ENCODE measurements around the gene PRKACA. TPM values are rescaled to one million over a fixed set of nuclear protein-coding genes. Genes with fewer than 3 reads are reported as not detected.

The PRKACA gene
- total RNA-seq: 10 to 100 TPM; 66.3 to 84.5 TPM

DNA sequence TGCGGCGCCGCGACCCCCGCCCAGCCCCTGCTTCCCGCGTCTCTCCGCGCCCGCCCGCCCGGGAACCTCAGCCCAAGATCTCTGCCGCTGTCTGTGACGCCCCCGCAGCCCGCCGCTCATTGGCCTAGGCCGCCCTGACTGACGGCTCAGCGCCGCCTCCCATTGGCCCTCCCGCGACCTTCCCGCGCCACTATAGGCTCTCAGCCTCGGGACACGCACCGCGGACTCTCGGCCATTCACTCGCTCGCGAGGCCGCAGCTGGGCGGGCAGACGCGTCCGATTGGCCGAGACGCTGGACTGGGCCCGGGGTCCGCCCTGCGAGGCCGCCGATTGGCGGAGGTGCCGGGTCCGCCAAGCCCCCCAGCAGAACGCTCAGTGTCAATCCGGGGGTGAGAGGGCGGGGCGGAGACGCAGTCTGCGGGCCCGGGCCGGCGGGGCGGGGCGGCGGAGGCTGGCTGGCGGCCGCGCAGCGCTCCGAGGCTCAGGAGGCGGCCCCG is at the start of gene PRKACA:
Gene PRKACA, minus strand, starts transcription at position 95 of the 497 bp plus-strand sequence. CDS start 215 bp downstream, outside the sequence.
- peak; percentile 98 to 100 for DNase-seq (ENCODE audit: low spot score in 2 of 2)
- Mint-ChIP-seq H3K27ac (peak within 1 kb of the TSS; percentile 85 to 97), H3K9me3 (no peaks in the 10 kb centered on the region), H3K36me3 (peaks cover 0 to 5% of the 10 kb centered on the region in 2 donors)
- ATAC-seq: peak; percentile 93 to 94

DNA sequence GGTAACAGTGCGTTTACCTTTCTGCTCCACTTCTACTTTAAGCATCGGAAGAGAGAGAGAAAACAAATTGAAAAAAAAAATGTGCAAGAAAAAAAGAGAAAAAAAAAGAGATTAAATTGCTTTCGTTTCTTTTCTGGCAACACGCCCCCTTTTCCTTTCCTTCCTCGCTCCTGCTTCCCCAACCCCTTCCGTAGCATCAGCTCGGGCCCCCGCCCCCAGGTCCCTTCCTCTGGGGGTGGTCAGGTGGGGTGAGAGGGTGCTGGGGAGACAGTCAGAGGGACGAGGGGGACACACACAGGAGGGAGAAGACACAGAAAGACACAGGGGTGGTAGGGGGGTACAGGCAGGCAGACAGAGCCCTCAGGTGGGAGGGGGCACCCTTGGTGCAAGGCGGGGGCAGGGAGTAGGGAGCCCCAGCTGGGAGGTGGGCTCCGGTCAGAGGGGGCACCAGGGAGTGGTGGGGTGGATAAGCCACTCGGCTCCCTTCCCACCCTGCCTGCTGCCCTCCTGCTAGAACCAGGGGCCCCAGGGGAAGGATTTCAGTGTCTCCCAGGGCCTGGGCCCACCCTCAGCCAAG is 49.5 kb upstream of the PRKACA start:
- peak; percentile 11 to 23 for ATAC-seq
- peaks cover 8 to 20% of the 10 kb centered on the region in 2 donors for H3K36me3 Mint-ChIP-seq
- no peak for DNase-seq (ENCODE audit: low spot score in 2 of 2)

GRCh38 chr19:14165990-14166830 is 48.6 kb upstream of the PRKACA start:
- DNase-seq (ENCODE audit: low spot score in 2 of 2): no peak
- H3K27ac Mint-ChIP-seq: peak overlapping the region; percentile 84 to 87
- H3K9me3 Mint-ChIP-seq: no peaks in the 10 kb centered on the region
- peaks cover 8 to 20% of the 10 kb centered on the region in 2 donors for H3K36me3 Mint-ChIP-seq
- peak; percentile 21 to 23 for ATAC-seq

More for the DNA sequence above, 49.5 kb upstream of the PRKACA start:
- Mint-ChIP-seq H3K9me3 (no peaks in the 10 kb centered on the region), H3K27ac (peak overlapping the region; percentile 79 to 84)

DNA sequence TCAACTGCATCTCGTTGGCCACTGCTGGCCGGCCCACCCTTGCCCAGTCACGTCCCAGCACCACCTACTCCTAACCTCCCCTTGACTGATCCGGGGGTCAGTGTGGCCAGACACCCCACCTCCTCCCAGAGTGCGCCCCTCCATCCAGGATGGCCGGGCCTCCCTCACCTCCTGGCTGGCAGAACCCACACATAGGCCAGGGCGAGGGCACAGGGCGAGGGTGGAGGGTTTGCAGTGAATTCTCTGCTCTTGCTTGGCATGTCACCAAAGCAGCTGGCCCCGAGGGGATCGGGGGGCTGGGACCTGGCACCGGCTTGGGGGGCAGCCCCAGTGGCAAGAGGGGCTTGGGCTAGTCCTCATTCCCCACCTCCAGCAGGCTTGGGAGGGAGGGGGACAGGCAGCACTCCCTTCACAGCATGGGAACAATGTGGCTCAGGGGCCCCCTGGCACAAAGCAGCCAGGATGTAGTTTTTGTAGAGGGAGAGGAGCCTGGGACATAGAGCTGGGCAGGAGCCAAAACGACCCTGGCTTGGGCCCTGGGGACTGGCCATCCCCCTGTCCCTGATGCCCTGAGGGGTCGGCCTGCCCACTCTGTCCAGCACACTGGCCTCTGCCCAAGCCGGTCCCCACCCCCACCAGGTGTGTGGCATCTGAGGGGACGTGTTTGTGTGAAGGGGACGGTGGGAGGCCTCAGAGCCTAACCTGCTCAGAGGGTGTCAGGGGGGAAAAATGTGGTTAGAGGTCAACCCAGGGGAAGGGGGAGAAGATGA is 47.3 kb upstream of the PRKACA start:
- H3K9me3 Mint-ChIP-seq: no peaks in the 10 kb centered on the region
- H3K36me3 Mint-ChIP-seq: peaks cover under 1 to 12% of the 10 kb centered on the region in 2 donors
- H3K27ac Mint-ChIP-seq: no peak overlapping the region
- DNase-seq (ENCODE audit: low spot score in 2 of 2): no peak
- no peak for ATAC-seq

DNA sequence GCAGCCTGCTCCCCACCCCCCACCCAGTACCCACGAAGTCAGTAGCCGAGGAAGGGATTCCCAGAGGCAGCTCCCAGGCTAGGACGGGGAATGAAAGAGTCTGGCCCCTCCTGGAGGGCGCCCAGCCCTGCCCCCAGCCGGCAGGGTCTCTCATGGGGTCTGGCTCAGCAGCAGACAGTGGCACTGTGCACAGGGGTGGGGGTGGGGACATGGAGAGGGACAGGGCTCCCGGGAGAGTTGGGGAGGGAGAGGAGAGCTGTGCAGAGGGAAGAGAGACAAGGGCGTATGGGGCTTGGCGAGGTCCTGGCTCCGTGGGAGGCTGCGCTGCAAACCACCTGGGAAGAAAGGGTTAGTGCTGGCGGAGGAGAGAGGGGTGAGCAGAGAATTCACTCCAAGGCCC is 46.5 kb upstream of the PRKACA start:
- DNase-seq (ENCODE audit: low spot score in 2 of 2): no peak
- Mint-ChIP-seq H3K9me3 (no peaks in the 10 kb centered on the region), H3K36me3 (peaks cover 0 to 8% of the 10 kb centered on the region in 2 donors), H3K27ac (peak overlapping the region in 1 of 2 donors; percentile 65)
- no peak for ATAC-seq

DNA sequence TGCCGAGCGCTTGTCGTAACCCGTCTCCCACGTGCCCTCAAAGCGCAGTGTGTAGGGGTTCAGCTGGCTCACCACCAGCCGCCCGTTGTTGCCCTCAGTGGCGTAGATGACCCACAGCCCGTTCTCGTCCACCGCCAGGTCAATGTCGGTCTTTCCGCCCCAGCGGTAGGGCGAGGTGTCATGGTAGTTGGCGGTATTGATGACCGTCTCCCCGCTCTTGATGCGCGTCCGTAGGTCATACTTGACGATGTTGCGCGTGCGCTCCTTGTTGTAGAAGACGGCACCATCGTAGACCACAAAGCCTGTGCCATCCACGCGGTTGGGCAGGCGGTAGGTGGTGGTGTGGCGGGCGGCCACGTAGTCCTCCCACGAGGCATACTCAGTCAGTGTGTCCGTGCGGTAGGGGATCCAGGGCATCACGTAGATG is 45.3 kb upstream of the PRKACA start:
- ATAC-seq (no peak), DNase-seq (ENCODE audit: low spot score in 2 of 2) (no peak)
- Mint-ChIP-seq H3K36me3 (no peaks in the 10 kb centered on the region), H3K9me3 (no peaks in the 10 kb centered on the region), H3K27ac (no peak overlapping the region)

- Mint-ChIP-seq H3K27ac (no peak overlapping the region), H3K36me3 (no peaks in the 10 kb centered on the region), H3K9me3 (no peaks in the 10 kb centered on the region)
- ATAC-seq (no peak), DNase-seq (ENCODE audit: low spot score in 2 of 2) (no peak)
These were observed 43.7 kb upstream of the PRKACA start for GRCh38 chr19:14161305-14161704.

DNA sequence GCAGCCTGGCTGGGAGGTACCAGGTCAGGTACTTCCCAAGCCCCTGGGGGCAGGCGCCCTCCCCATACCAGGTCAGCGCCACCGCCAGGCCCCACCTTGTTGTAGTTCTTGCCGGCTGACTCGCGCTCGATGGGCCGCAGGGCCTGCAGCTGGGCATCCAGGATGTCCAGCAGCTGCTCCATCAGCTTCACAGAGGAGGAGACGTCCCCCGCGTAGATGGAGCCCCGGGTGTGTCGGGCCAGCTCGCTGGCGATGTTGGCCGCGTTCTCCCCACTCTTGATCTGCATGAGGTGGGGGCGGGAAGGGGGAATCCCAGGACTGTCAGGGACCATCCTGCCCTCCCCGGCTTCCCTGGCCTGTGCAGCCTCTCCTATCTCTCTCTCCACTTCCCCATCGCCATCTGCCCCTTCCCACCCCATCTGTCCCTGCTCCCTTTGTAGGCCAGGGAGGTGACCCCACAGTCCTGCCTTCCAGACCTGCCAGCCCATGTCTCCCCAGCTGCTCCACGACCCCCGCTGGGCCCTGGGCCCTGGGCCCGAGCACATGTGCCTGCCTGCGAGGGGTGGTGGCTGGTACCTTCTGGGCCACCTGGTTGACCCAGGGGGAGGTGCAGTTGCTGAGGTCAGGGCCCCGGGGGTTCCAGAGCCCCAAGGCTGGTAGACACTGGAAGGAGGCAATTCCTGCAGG is 42.6 kb upstream of the PRKACA start:
- Mint-ChIP-seq H3K36me3 (no peaks in the 10 kb centered on the region), H3K9me3 (no peaks in the 10 kb centered on the region), H3K27ac (peak overlapping the region in 1 of 2 donors; percentile 37)
- ATAC-seq (no peak), DNase-seq (ENCODE audit: low spot score in 2 of 2) (no peak)

DNA sequence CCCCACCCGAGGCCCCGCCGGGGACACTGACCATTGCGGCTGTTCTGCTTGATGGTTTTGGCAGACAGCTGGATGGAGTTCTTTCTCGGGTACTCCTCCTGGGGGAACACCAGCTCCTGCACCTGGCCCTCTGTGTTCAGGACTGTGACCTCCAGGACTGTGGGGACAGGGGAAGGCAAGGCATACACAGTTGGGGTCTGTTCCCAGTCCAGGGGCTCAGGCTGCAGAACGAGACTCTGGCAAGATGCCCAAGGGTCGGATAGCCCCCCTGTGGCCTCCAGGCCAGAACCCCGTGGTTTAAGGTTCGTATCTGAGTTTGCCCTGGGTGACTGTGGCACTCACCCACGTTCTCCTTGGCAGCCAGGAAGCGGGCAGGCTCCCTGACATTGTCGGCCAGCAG is 41.5 kb upstream of the PRKACA start:
- ATAC-seq (no peak), DNase-seq (ENCODE audit: low spot score in 2 of 2) (no peak)
- Mint-ChIP-seq H3K9me3 (no peaks in the 10 kb centered on the region), H3K27ac (no peak overlapping the region), H3K36me3 (no peaks in the 10 kb centered on the region)

DNA sequence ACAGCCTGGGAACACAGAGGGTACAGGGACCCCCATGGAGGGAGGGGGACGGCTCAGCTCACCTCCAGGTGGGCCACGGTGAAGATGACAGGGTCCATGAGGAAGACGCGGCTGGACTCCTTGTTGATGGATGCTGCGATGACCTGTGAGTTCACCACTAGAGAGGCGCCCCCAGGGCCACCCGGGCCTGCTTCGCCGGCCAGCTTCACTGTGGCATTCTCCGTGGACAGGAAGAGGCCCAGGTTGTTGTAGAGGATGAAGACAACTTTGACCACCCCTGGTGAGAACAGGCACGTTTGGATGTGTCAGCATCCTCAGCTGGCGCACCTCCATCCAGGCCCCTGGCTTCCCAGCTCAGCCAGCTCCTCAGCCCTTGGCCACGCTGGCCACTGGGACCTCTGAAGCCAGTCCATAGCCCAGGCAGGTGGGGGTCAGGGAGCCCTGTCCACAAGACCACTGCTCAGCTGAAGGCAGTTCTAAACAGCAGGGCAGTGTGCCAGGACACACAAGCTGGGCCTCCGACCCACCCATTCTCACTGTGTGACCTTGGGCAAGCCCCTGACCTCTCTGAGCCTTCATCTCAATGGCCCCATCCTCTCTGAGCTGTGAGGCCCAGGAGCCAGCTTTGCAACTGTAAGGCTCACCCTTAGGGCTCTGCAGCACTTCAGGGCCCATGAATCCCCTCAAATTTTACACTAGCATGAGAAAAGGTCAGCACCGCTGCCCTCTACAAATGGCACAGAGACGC is 40.9 kb upstream of the PRKACA start:
- peak overlapping the region in 1 of 2 donors; percentile 85 for H3K27ac Mint-ChIP-seq
- ATAC-seq (no peak), DNase-seq (ENCODE audit: low spot score in 2 of 2) (no peak)
- no peaks in the 10 kb centered on the region for H3K9me3 Mint-ChIP-seq
- no peaks in the 10 kb centered on the region for H3K36me3 Mint-ChIP-seq

GRCh38 chr19:14156971-14157717 is 39.6 kb upstream of the PRKACA start:
- ATAC-seq: no peak
- Mint-ChIP-seq H3K9me3 (no peaks in the 10 kb centered on the region), H3K36me3 (no peaks in the 10 kb centered on the region), H3K27ac (no peak overlapping the region)
- DNase-seq (ENCODE audit: low spot score in 2 of 2): no peak

DNA sequence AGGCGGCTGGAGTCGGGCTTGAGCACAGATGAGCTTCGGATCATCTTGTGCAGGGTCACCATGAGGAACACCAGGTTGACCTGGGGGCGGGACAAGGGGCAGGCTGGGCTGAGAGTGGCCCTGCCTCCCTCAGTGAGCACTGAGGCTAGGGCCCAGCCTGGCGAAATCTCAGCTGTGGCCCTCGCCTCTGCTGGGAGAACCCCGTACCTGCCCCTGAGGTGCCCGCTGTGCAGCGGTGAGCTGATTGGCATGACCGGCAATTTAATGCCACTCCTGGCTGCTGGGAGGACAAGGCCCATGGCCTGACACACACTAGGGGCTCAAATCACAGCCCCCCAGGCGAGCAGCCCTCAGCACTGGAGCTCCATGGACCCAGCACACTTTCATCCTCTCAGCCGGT is 38.6 kb upstream of the PRKACA start:
- no peaks in the 10 kb centered on the region for H3K9me3 Mint-ChIP-seq
- no peak overlapping the region for H3K27ac Mint-ChIP-seq
- DNase-seq (ENCODE audit: low spot score in 2 of 2) (no peak), ATAC-seq (no peak)
- H3K36me3 Mint-ChIP-seq: no peaks in the 10 kb centered on the region

DNA sequence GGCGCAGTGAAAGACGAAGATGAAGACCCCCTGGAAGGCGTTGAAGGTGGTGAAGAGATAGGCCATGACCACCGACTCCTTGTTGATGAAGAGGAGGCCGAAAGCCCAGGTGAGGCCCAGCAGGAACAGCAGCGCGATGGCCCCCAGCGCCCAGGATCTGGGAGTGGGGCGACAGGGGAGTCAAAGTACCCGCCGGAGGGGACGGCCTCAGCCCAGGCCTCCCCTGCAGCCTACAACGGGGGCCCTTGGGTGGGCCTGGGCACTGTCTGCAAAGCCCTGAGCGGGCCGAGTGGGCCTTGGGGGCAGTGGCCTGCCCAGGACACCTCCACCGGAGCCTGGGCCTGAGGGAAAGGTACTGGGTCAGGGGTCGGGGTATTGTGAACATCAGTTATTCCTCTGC is 37.8 kb upstream of the PRKACA start:
- ATAC-seq (no peak), DNase-seq (ENCODE audit: low spot score in 2 of 2) (no peak)
- H3K36me3 Mint-ChIP-seq: no peaks in the 10 kb centered on the region
- H3K9me3 Mint-ChIP-seq: no peaks in the 10 kb centered on the region
- peak overlapping the region in 1 of 2 donors; percentile 5 for H3K27ac Mint-ChIP-seq

GRCh38 chr19:14152713-14153112 is 35.2 kb upstream of the PRKACA start:
- H3K9me3 Mint-ChIP-seq: no peaks in the 10 kb centered on the region
- DNase-seq (ENCODE audit: low spot score in 2 of 2): no peak
- H3K36me3 Mint-ChIP-seq: no peaks in the 10 kb centered on the region
- no peak overlapping the region for H3K27ac Mint-ChIP-seq
- ATAC-seq: no peak
